H9 (cell line): ENCODE measurements around the gene TREML4. TPM values are rescaled to one million over a fixed set of nuclear protein-coding genes. Genes with fewer than 3 reads are reported as not detected.

ENCODE experiments used
- DNase-seq: peaks from one replicate; pipeline ENCODE4 v3.0.0-alpha.2; 2017
- H2AFZ ChIP-seq: one replicate; pipeline ENCODE4 v1.6.1; 2013; ENCODE audit warnings: mild to moderate bottlenecking, low read length, control low read depth, moderate library complexity
- H2AK5ac ChIP-seq: 2 replicates; pipeline ENCODE4 v1.6.1; 2013; ENCODE audit warnings: low read length, control low read depth, mixed read lengths; ENCODE audit not compliant: insufficient read length
- H2BK120ac ChIP-seq: one replicate; pipeline ENCODE4 v1.6.1; 2013; ENCODE audit warnings: low read depth, mild to moderate bottlenecking, low read length, control low read depth, inconsistent platforms; ENCODE audit not compliant: poor library complexity, severe bottlenecking
- H2BK12ac ChIP-seq: 2 replicates; pipeline ENCODE4 v1.6.1; 2013; ENCODE audit warnings: low read length, control low read depth, mixed read lengths, low read depth; ENCODE audit not compliant: insufficient read length
- H2BK15ac ChIP-seq: 2 replicates; pipeline ENCODE4 v1.6.1; 2013; ENCODE audit warnings: low read depth, low read length, control low read depth
- H2BK20ac ChIP-seq: one replicate; pipeline ENCODE4 v1.6.1; 2013; ENCODE audit warnings: low read depth, mild to moderate bottlenecking, low read length, control low read depth, inconsistent platforms; ENCODE audit not compliant: poor library complexity, severe bottlenecking
- H2BK5ac ChIP-seq: 2 replicates; pipeline ENCODE4 v1.6.1; 2013; ENCODE audit warnings: low read length, control low read depth, mixed read lengths; ENCODE audit not compliant: insufficient read length
- H3K14ac ChIP-seq: 2 replicates; pipeline ENCODE4 v1.6.1; 2013; ENCODE audit warnings: low read length, control low read depth; ENCODE audit not compliant: insufficient read depth
- H3K18ac ChIP-seq: 2 replicates; pipeline ENCODE4 v1.6.1; 2013; ENCODE audit warnings: low read depth, mild to moderate bottlenecking, mixed read lengths, low read length, control low read depth; ENCODE audit not compliant: insufficient read length
- H3K23ac ChIP-seq: 2 replicates; pipeline ENCODE4 v1.6.1; 2013; ENCODE audit warnings: low read length, control low read depth, mixed read lengths, low read depth; ENCODE audit not compliant: insufficient read length
- H3K23me2 ChIP-seq: 2 replicates; pipeline ENCODE4 v1.6.1; 2013; ENCODE audit warnings: low read depth, mild to moderate bottlenecking, mixed read lengths, low read length, control low read depth; ENCODE audit not compliant: insufficient read length, poor library complexity, severe bottlenecking
- H3K27ac ChIP-seq: 2 replicates; pipeline ENCODE4 v1.5.1; 2013; ENCODE audit warnings: low read length, control low read depth, mixed read lengths, low read depth; ENCODE audit not compliant: insufficient read length
- H3K27me3 ChIP-seq: 2 replicates; pipeline ENCODE4 v1.6.1; 2013; ENCODE audit warnings: low read length, control low read depth, inconsistent platforms; ENCODE audit not compliant: insufficient read depth
- H3K4ac ChIP-seq: 2 replicates; pipeline ENCODE4 v1.6.1; 2013; ENCODE audit warnings: low read depth, mild to moderate bottlenecking, control low read depth, inconsistent platforms, low read length, moderate library complexity
- H3K4me1 ChIP-seq: 2 replicates; pipeline ENCODE4 v1.6.1; 2013; ENCODE audit warnings: low read length, control low read depth, inconsistent platforms; ENCODE audit not compliant: insufficient read depth
- H3K4me2 ChIP-seq: 2 replicates; pipeline ENCODE4 v1.6.1; 2013; ENCODE audit warnings: low read length, control low read depth, mixed read lengths; ENCODE audit not compliant: insufficient read length, insufficient read depth
- H3K56ac ChIP-seq: 2 replicates; pipeline ENCODE4 v1.6.1; 2013; ENCODE audit warnings: low read depth, mild to moderate bottlenecking, mixed read lengths, low read length, control low read depth; ENCODE audit not compliant: insufficient read length
- H3K79me1 ChIP-seq: 2 replicates; pipeline ENCODE4 v1.6.1; 2013; ENCODE audit warnings: low read depth, mild to moderate bottlenecking, moderate library complexity, low read length, control low read depth, inconsistent platforms; ENCODE audit not compliant: insufficient read depth, poor library complexity, severe bottlenecking
- H3K79me2 ChIP-seq: 2 replicates; pipeline ENCODE4 v1.6.1; 2013; ENCODE audit warnings: low read length, control low read depth, inconsistent platforms; ENCODE audit not compliant: insufficient read depth
- H3K9ac ChIP-seq: 2 replicates; pipeline ENCODE4 v1.6.1; 2013; ENCODE audit warnings: low read length, control low read depth, mixed read lengths; ENCODE audit not compliant: insufficient read length; ENCODE audit errors: extremely low read depth
- H3K9me3 ChIP-seq: one replicate; pipeline ENCODE4 v1.6.1; 2013; ENCODE audit warnings: low read depth, low read length, inconsistent platforms; ENCODE audit not compliant: control insufficient read depth
- H3T11ph ChIP-seq: one replicate; pipeline ENCODE4 v1.6.1; 2013; ENCODE audit warnings: mild to moderate bottlenecking, low read length, control low read depth, inconsistent platforms
- H4K20me1 ChIP-seq: one replicate; pipeline ENCODE4 v1.6.1; 2013; ENCODE audit not compliant: control insufficient read depth, insufficient read length, insufficient read depth
- H4K5ac ChIP-seq: 2 replicates; pipeline ENCODE4 v1.6.1; 2013; ENCODE audit warnings: low read depth, mild to moderate bottlenecking, mixed read lengths, low read length, control low read depth; ENCODE audit not compliant: insufficient read length
- H4K8ac ChIP-seq: replicated peaks from 2 replicates; pipeline ENCODE4 v1.6.1; 2013; ENCODE audit warnings: low read length, control low read depth, mixed read lengths, low read depth; ENCODE audit not compliant: insufficient read length
- H4K91ac ChIP-seq: 2 replicates; pipeline ENCODE4 v1.6.1; 2013; ENCODE audit warnings: low read depth, mild to moderate bottlenecking, moderate library complexity, mixed read lengths, low read length, control low read depth; ENCODE audit not compliant: insufficient read length
- H3K27ac Mint-ChIP-seq, 3 experiments: 2 replicates in 2 of 3; 3 replicates in 1 of 3; pipeline ENCODE4 v1.8.0; 2020 to 2021; ENCODE audit warnings: mixed read lengths in 3 of 3, mild to moderate bottlenecking in 1 of 3, moderate library complexity in 1 of 3
- H3K27me3 Mint-ChIP-seq: 2 replicates; pipeline ENCODE4 v1.8.0; 2021; ENCODE audit warnings: low read depth, mild to moderate bottlenecking, moderate library complexity, mixed read lengths
- H3K36me3 Mint-ChIP-seq, 3 experiments: 2 replicates in 2 of 3; 3 replicates in 1 of 3; pipeline ENCODE4 v1.8.0; 2020 to 2021; ENCODE audit warnings: low read depth in 3 of 3, mixed read lengths in 3 of 3; ENCODE audit not compliant: insufficient read depth in 1 of 3
- H3K4me1 Mint-ChIP-seq, 2 experiments: 2 replicates each; pipeline ENCODE4 v1.8.0; 2020; ENCODE audit warnings: mixed read lengths in 2 of 2
- H3K4me3 Mint-ChIP-seq, 2 experiments: 2 replicates in 1 of 2; 3 replicates in 1 of 2; pipeline ENCODE4 v1.8.0; 2020 to 2021; ENCODE audit warnings: mild to moderate bottlenecking in 2 of 2, mixed read lengths in 2 of 2, moderate library complexity in 1 of 2
- H3K9me3 Mint-ChIP-seq, 2 experiments: 2 replicates in 1 of 2; 3 replicates in 1 of 2; pipeline ENCODE4 v1.8.0; 2020; ENCODE audit warnings: mild to moderate bottlenecking in 2 of 2, mixed read lengths in 2 of 2, moderate library complexity in 1 of 2
- CTCF ChIP-seq: fragments of 200-600 bp; sonication (generic); conservative IDR thresholded peaks from 3 replicates; pipeline ENCODE4 v1.8.0; 2021; ENCODE audit warnings: antibody characterized with exemption, mild to moderate bottlenecking
- WGBS: extraction: QIAGEN DNeasy Blood & Tissue Kit; methylation state at CpG from one replicate; pipeline ENCODE4 v1.1.7; 2013; ENCODE audit warnings: missing lambda C conversion rate, low lambda C conversion rate, mixed read lengths; ENCODE audit not compliant: insufficient read length; ENCODE audit errors: extremely low coverage; 5-methylcytosine and 5-hydroxymethylcytosine counted together
- total RNA-seq: library from RNA; stranded (reverse); gene quantifications from 2 replicates; pipeline ENCODE4 v1.2.1, GENCODE V29; 2021

TREML4 gene
- total RNA-seq, 1 experiment from 2014 or later, result not detected

DNA sequence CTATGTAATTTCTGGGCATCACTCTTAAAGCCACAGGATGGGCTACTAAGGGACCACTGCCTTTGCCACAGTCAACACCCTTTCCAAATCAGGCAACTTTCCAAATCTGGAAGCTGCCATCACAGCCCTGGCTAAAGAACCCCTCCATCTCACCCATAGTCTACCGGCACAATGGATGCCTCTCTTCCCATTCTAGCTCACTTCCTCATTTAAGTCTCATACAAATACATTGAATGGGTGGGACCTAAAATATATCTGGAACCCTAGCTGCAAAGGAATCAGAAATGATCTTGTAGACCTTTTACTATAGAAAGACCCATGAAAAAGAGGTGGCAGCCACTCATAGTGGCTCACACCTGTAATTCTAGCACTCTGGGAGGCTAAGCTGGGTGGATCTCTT lies 3.3 kb upstream of the TREML4 start:
- H3K79me1 ChIP-seq, result no peaks in the 10 kb centered on the region
- no peak overlapping the region for H2BK15ac ChIP-seq
- H3K27me3 Mint-ChIP-seq, result peaks cover 12% of the 10 kb centered on the region; the same call in 1 of the 2 replicates
- whole genome bisulfite sequencing, result no CpG with 5 or more reads among the region's 1 CpG
- no peak for DNase-seq
- peaks cover 2 to 6% of the 10 kb centered on the region in 2 experiments; a peak in 2 of 4 replicates for H3K4me1 Mint-ChIP-seq
- H3K4me1 ChIP-seq, result no peaks in the 10 kb centered on the region
- H2BK12ac ChIP-seq, result no peak overlapping the region
- H3K79me2 ChIP-seq, result no peaks in the 10 kb centered on the region
- no peak overlapping the region for H3K4me3 Mint-ChIP-seq
- H2BK20ac ChIP-seq, result no peak overlapping the region
- H3K36me3 Mint-ChIP-seq, result no peaks in the 10 kb centered on the region; a peak in 1 of 7 replicates
- H3K27ac ChIP-seq, result no peak overlapping the region
- H3K9ac ChIP-seq, result no peak overlapping the region
- no peak overlapping the region for H3K14ac ChIP-seq
- no peak overlapping the region for H2AFZ ChIP-seq
- no peak overlapping the region for H3K4ac ChIP-seq
- H3K23me2 ChIP-seq, result no peaks in the 10 kb centered on the region
- no peak overlapping the region for H2BK120ac ChIP-seq
- H2AK5ac ChIP-seq, result no peak overlapping the region
- no peak overlapping the region for H4K91ac ChIP-seq
- no peak overlapping the region for H4K8ac ChIP-seq
- H4K5ac ChIP-seq, result no peak overlapping the region
- peaks cover 4 to 5% of the 10 kb centered on the region in 2 experiments; a peak in 2 of 5 replicates for H3K9me3 Mint-ChIP-seq
- no peaks in the 10 kb centered on the region for H3K9me3 ChIP-seq
- no peaks in the 10 kb centered on the region for H3K27me3 ChIP-seq
- H2BK5ac ChIP-seq, result no peak overlapping the region
- no peaks in the 10 kb centered on the region for H4K20me1 ChIP-seq
- TF ChIP-seq CTCF, result no peak
- H3K18ac ChIP-seq, result no peak overlapping the region
- H3K23ac ChIP-seq, result no peak overlapping the region
- H3K4me2 ChIP-seq, result no peak overlapping the region
- H3K56ac ChIP-seq, result no peak overlapping the region
- no peak overlapping the region for H3T11ph ChIP-seq
- H3K27ac Mint-ChIP-seq, result no peak overlapping the region
